ENCODE data around the gene DR1.

GRCh38 chr1:93346421-93346993 is 800 bp downstream of the DR1 start:
- TF ChIP-seq POLR2A (IDR thresholded peaks at IDR 0.05) = no peak
- TF ChIP-seq CTCF (IDR thresholded peaks at IDR 0.05) = no peak
- no peak for TF ChIP-seq EP300 (IDR thresholded peaks at IDR 0.05)
